Tibial nerve (tissue), 4 donors: ENCODE measurements around the gene SGSM1.

Source experiments
- CTCF ChIP-seq, 5 experiments: fragments of 200-600 bp in 3 of 5; fragments of 450-650 bp in 2 of 5; sonication (generic) in 3 of 5; IDR thresholded peaks; one replicate each; pipeline ENCODE4 v1.5.1; 2016 to 2019; ENCODE audit warnings: antibody characterized with exemption in 5 of 5, mild to moderate bottlenecking in 3 of 5, moderate library complexity in 2 of 5
- EP300 ChIP-seq, 2 donors: sonication (generic); formaldehyde crosslinking; IDR thresholded peaks; one replicate each; pipeline ENCODE4 v1.6.1; 2017; ENCODE audit warnings: antibody characterized with exemption in 2 of 2, mild to moderate bottlenecking in 1 of 2
- POLR2A ChIP-seq, 2 donors: fragments of 450-650 bp; IDR thresholded peaks; one replicate each; pipeline ENCODE4 v1.6.1; 2017; ENCODE audit warnings: antibody characterized with exemption in 2 of 2, mild to moderate bottlenecking in 2 of 2, moderate library complexity in 2 of 2

GRCh38 chr22:24894998-24895397 is 89.0 kb downstream of the SGSM1 start:
- TF ChIP-seq CTCF (IDR thresholded peaks at IDR 0.05) (no peak), POLR2A (IDR thresholded peaks at IDR 0.05) (no peak), EP300 (IDR thresholded peaks at IDR 0.05) (no peak)
